Measurements from ENCODE around the gene GFOD1. TPM values are rescaled to one million over a fixed set of nuclear protein-coding genes. Genes with fewer than 3 reads are reported as not detected.

GFOD1 gene, protein sequence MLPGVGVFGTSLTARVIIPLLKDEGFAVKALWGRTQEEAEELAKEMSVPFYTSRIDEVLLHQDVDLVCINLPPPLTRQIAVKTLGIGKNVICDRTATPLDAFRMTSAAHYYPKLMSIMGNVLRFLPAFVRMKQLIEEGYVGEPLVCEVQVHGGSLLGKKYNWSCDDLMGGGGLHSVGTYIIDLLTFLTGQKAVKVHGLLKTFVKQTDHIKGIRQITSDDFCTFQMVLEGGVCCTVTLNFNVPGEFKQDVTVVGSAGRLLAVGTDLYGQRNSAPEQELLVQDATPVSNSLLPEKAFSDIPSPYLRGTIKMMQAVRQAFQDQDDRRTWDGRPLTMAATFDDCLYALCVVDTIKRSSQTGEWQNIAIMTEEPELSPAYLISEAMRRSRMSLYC
- 20.2 TPM for total RNA-seq
- long read RNA-seq, full-length matches to known transcripts: 58 of 77 reads
- long read RNA-seq, partial matches to known transcripts: 0 of 77 reads
- long read RNA-seq, other reads (novel, unspliced or antisense): 19 of 77 reads

GRCh38 chr6:13487122-13488014 is at the start of gene GFOD1:
Gene GFOD1 (minus strand): TSS chr6:13487600. CDS start chr6:13486890, 710 bp downstream.
- ATAC-seq (peak; percentile 93 to 94), DNase-seq (peak; percentile 92)
- peak within 1 kb of the TSS; percentile 91 for H3K4me3 ChIP-seq
- intact Hi-C loops (cut with DNase I): no loop called here
- peak within 1 kb of the TSS; percentile 88 for H3K27ac ChIP-seq
- H3K36me3 ChIP-seq: no peaks in the 10 kb centered on the region
- H3K9me3 ChIP-seq: no peaks in the 10 kb centered on the region
- peaks cover 36% of the 10 kb centered on the region for H3K4me1 ChIP-seq
- no peaks in the 10 kb centered on the region for H3K27me3 ChIP-seq (ENCODE audit: low read depth)
- TF ChIP-seq, protein P1, sequence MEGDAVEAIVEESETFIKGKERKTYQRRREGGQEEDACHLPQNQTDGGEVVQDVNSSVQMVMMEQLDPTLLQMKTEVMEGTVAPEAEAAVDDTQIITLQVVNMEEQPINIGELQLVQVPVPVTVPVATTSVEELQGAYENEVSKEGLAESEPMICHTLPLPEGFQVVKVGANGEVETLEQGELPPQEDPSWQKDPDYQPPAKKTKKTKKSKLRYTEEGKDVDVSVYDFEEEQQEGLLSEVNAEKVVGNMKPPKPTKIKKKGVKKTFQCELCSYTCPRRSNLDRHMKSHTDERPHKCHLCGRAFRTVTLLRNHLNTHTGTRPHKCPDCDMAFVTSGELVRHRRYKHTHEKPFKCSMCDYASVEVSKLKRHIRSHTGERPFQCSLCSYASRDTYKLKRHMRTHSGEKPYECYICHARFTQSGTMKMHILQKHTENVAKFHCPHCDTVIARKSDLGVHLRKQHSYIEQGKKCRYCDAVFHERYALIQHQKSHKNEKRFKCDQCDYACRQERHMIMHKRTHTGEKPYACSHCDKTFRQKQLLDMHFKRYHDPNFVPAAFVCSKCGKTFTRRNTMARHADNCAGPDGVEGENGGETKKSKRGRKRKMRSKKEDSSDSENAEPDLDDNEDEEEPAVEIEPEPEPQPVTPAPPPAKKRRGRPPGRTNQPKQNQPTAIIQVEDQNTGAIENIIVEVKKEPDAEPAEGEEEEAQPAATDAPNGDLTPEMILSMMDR (IDR thresholded peaks at IDR 0.05): peak; percentile 31

- ATAC-seq: no peak
- no peaks in the 10 kb centered on the region for H3K36me3 ChIP-seq
- intact Hi-C loops (cut with DNase I): no loop called here
These were observed 49.6 kb upstream of the GFOD1 start for GRCh38 chr6:13536796-13537526.

DNA sequence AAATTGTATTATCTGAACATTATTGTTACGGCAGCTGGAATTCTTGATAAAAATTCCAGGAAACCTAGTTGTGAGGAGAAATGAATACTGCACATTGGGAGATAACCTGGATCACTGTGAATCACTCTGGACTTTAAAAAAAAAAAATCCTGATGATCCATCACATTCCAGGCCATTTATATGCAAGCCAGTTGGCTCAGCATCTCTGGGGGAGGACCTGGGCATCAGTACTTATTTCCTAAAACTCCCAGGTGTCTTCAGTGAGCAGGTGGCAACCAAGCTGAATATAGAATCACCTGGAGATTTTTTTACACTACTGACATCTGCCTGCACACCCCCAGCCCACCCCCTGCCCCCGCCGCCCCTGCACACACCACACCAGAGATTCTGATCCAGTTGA is 47.9 kb upstream of the GFOD1 start:
- no peak for ATAC-seq
- intact Hi-C loops (cut with DNase I): no loop called here
- TF ChIP-seq, protein P1 (IDR thresholded peaks at IDR 0.05): no peak

More at GRCh38 chr6:13536796-13537526, 49.6 kb upstream of the GFOD1 start:
- DNase-seq: no peak
- Histone ChIP-seq H3K4me3 (no peak overlapping the region), H3K4me1 (no peaks in the 10 kb centered on the region), H3K9me3 (no peaks in the 10 kb centered on the region), H3K27ac (no peak overlapping the region), H3K27me3 (ENCODE audit: low read depth) (no peaks in the 10 kb centered on the region)
- TF ChIP-seq, protein P1 (IDR thresholded peaks at IDR 0.05): no peak

GRCh38 chr6:13534536-13534935 is 47.1 kb upstream of the GFOD1 start:
- Histone ChIP-seq H3K27me3 (ENCODE audit: low read depth) (no peaks in the 10 kb centered on the region), H3K36me3 (no peaks in the 10 kb centered on the region), H3K4me1 (no peaks in the 10 kb centered on the region), H3K9me3 (no peaks in the 10 kb centered on the region), H3K4me3 (no peak overlapping the region), H3K27ac (no peak overlapping the region)
- intact Hi-C loops (cut with DNase I): no loop called here
- TF ChIP-seq, protein P1 (IDR thresholded peaks at IDR 0.05): no peak
- ATAC-seq: peak in 1 of 2 donors; percentile 17
- no peak for DNase-seq

More for the DNA sequence above, 47.9 kb upstream of the GFOD1 start:
- no peak for DNase-seq
- no peak overlapping the region for H3K4me3 ChIP-seq
- H3K4me1 ChIP-seq: no peaks in the 10 kb centered on the region
- no peak overlapping the region for H3K27ac ChIP-seq
- no peaks in the 10 kb centered on the region for H3K36me3 ChIP-seq
- H3K9me3 ChIP-seq: no peaks in the 10 kb centered on the region
- H3K27me3 ChIP-seq (ENCODE audit: low read depth): no peaks in the 10 kb centered on the region

- Histone ChIP-seq H3K4me1 (peaks cover 10% of the 10 kb centered on the region), H3K9me3 (no peaks in the 10 kb centered on the region), H3K36me3 (no peaks in the 10 kb centered on the region), H3K27ac (no peak overlapping the region), H3K27me3 (ENCODE audit: low read depth) (no peaks in the 10 kb centered on the region), H3K4me3 (no peak overlapping the region)
- TF ChIP-seq, protein P1 (IDR thresholded peaks at IDR 0.05): no peak
- no peak for DNase-seq
- intact Hi-C loops (cut with DNase I): no loop called here
- ATAC-seq: no peak
These were observed 44.6 kb upstream of the GFOD1 start for GRCh38 chr6:13531956-13532355.

All from lower lobe of right lung (tissue), 2 donors.